HCT116 (cell line): ENCODE measurements around the gene ITIH4.

Experiments used
- EGR1 ChIP-seq: IDR thresholded peaks from 2 replicates; pipeline ENCODE4 v1.6.1; 2012; ENCODE audit warnings: low read depth
- POLR2AphosphoS5 ChIP-seq: IDR thresholded peaks from 2 replicates; pipeline ENCODE4 v1.6.1; 2011; ENCODE audit warnings: mild to moderate bottlenecking, low read depth, low read length, moderate library complexity
- TF ChIP-seq, protein P1 (sequence below), 3 experiments: fragments of 200-600 bp in 1 of 3; sonication (generic) in 1 of 3; IDR thresholded peaks in 2 of 3; conservative IDR thresholded peaks in 1 of 3; 2 replicates each; pipeline ENCODE4 v1.5.1; 2012 to 2017; ENCODE audit warnings: low read depth in 2 of 3, low read length in 2 of 3, antibody characterized with exemption in 1 of 3, borderline replicate concordance in 1 of 3, control low read depth in 1 of 3, mild to moderate bottlenecking in 1 of 3, mixed read lengths in 1 of 3, mixed run types in 1 of 3, moderate library complexity in 1 of 3; ENCODE audit not compliant: insufficient read depth in 1 of 3

DNA sequence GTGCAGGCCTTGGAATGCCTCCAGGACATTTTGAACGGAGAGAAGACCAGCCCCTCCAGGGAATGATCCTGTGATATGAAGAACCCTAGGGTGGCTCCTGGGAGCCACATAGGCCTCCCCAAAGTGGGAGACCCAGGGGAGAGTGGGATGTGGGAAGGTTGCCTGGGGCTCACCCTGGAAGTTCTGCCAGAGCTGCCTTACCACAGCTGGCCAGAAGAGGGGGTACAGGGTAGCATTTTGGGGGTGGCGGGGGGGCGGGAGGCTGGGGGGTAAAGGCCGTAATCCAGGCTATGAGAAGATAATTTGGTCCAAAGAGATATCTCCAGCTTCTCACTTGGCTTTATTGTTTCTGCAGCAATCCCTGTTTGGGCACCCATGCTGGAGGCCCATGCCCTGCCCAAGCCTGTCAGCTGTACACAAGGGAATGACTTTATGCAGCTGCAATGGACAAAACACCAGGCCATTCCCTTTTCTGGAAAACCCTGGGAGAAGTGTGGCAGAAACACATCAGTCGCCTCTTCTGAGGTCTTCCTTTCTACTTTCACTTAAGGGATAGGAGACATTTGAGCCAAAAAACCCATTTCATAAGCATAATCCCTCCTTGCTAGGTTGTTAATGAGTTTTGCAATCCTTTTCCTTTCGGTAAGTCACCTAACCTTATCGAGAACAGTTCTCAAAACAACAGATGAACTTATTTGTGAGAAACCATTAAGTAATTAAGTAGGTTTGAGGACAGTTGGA, 15.4 kb upstream of the ITIH4 start:
- TF ChIP-seq, protein P1, sequence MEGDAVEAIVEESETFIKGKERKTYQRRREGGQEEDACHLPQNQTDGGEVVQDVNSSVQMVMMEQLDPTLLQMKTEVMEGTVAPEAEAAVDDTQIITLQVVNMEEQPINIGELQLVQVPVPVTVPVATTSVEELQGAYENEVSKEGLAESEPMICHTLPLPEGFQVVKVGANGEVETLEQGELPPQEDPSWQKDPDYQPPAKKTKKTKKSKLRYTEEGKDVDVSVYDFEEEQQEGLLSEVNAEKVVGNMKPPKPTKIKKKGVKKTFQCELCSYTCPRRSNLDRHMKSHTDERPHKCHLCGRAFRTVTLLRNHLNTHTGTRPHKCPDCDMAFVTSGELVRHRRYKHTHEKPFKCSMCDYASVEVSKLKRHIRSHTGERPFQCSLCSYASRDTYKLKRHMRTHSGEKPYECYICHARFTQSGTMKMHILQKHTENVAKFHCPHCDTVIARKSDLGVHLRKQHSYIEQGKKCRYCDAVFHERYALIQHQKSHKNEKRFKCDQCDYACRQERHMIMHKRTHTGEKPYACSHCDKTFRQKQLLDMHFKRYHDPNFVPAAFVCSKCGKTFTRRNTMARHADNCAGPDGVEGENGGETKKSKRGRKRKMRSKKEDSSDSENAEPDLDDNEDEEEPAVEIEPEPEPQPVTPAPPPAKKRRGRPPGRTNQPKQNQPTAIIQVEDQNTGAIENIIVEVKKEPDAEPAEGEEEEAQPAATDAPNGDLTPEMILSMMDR (IDR thresholded peaks at IDR 0.05 in 2 of 3, conservative IDR thresholded peaks at IDR 0.05 in 1 of 3; ENCODE audit: borderline replicate concordance in 1 of 3, insufficient read depth in 1 of 3, low read depth in 2 of 3, low read length in 2 of 3): peak in 2 of 3 experiments; percentile 41 to 51; a peak in 4 of 6 replicates
- TF ChIP-seq POLR2AphosphoS5 (no peak), EGR1 (no peak)
